DOHH2 (cell line): Measurements from ENCODE around the gene NKAIN2.

Experiments
- CTCF ChIP-seq: fragments of 200-600 bp; sonication (generic); IDR thresholded peaks from one replicate; pipeline ENCODE4 v1.5.1; 2014; ENCODE audit warnings: antibody characterized with exemption, mild to moderate bottlenecking, low read depth, low read length; ENCODE audit not compliant: poor library complexity, severe bottlenecking
- EZH2phosphoT487 ChIP-seq: fragments of 200-600 bp; sonication (generic); IDR thresholded peaks from 2 replicates; pipeline ENCODE4 v1.6.1; 2017; ENCODE audit warnings: borderline replicate concordance, mild to moderate bottlenecking, antibody characterized with exemption, low read length, moderate library complexity, mixed read lengths

- TF ChIP-seq CTCF (no peak), EZH2phosphoT487 (no peak)
Measured at GRCh38 chr6:123784330-123784729, 19.3 kb upstream of the NKAIN2 start.
